Gastroesophageal sphincter (tissue), 4 donors: ENCODE results near the gene PBX3. TPM values are rescaled to one million over a fixed set of nuclear protein-coding genes. Genes with fewer than 3 reads are reported as not detected.

Experiments
- ATAC-seq: fragments of 150-250 bp; one replicate; pipeline ENCODE4 v1.9.1; 2016; ENCODE audit warnings: mild to moderate bottlenecking, moderate library complexity
- H3K27ac ChIP-seq, 4 donors: fragments of 200-600 bp; sonication (generic) in 3 of 4; 1 replicate in 3 of 4; 2 replicates in 1 of 4; pipeline ENCODE4 v1.5.1; 2016 to 2019
- H3K27me3 ChIP-seq: fragments of 200-600 bp; sonication (generic); one replicate; pipeline ENCODE4 v1.5.1; 2019
- H3K36me3 ChIP-seq, 2 donors: fragments of 200-600 bp; sonication (generic); one replicate each; pipeline ENCODE4 v1.5.1; 2019; ENCODE audit warnings: control low read depth in 1 of 2
- H3K4me1 ChIP-seq, 3 donors: fragments of 200-600 bp; sonication (generic); 1 replicate in 2 of 3; 2 replicates in 1 of 3; pipeline ENCODE4 v1.5.1; 2016 to 2019; ENCODE audit warnings: control low read depth in 2 of 3
- H3K4me3 ChIP-seq, 2 donors: fragments of 200-600 bp; sonication (generic); one replicate each; pipeline ENCODE4 v1.5.1; 2019; ENCODE audit warnings: mild to moderate bottlenecking in 1 of 2, moderate library complexity in 1 of 2
- H3K9me3 ChIP-seq, 3 donors: fragments of 200-600 bp; sonication (generic); one replicate each; pipeline ENCODE4 v1.5.1; 2017 to 2019; ENCODE audit warnings: control low read depth in 2 of 3
- EP300 ChIP-seq: sonication (generic); formaldehyde crosslinking; IDR thresholded peaks from one replicate; pipeline ENCODE4 v1.6.1; 2017; ENCODE audit warnings: antibody characterized with exemption, mild to moderate bottlenecking
- POLR2A ChIP-seq, 2 donors: fragments of 450-650 bp; IDR thresholded peaks; one replicate each; pipeline ENCODE4 v1.6.1; 2017; ENCODE audit warnings: antibody characterized with exemption in 2 of 2, mild to moderate bottlenecking in 2 of 2, moderate library complexity in 1 of 2
- POLR2AphosphoS5 ChIP-seq: sonication (generic); formaldehyde crosslinking; IDR thresholded peaks from one replicate; pipeline ENCODE4 v1.6.1; 2017; ENCODE audit warnings: antibody characterized with exemption
- WGBS, 2 donors: methylation state at CpG; one replicate each; pipeline ENCODE4 v1.1.5; 2018; ENCODE audit warnings: low coverage in 1 of 2; 5-methylcytosine and 5-hydroxymethylcytosine counted together
- total RNA-seq, 4 donors: library from RNA; depleted of rRNA; stranded (reverse); fragments of >200 nt; gene quantifications; one replicate each; pipeline ENCODE4 v1.1.0, GENCODE V29; 2016
- TF ChIP-seq, protein P1 (sequence below), 4 experiments: fragments of 200-600 bp in 2 of 4; fragments of 450-650 bp in 2 of 4; sonication (generic) in 1 of 4; IDR thresholded peaks; one replicate each; pipeline ENCODE4 v1.5.1; 2017 to 2019; ENCODE audit warnings: antibody characterized with exemption in 4 of 4, mild to moderate bottlenecking in 2 of 4, moderate library complexity in 2 of 4

The PBX3 gene
- total RNA-seq, 4 donors from 2014 or later: 59.9 to 81.4 (median 71.8) TPM

GRCh38 chr9:126000731-126001580 lies 253.8 kb downstream of the PBX3 start:
- TF ChIP-seq POLR2AphosphoS5: no peak
- no peak for TF ChIP-seq EP300
- TF ChIP-seq, protein P1, sequence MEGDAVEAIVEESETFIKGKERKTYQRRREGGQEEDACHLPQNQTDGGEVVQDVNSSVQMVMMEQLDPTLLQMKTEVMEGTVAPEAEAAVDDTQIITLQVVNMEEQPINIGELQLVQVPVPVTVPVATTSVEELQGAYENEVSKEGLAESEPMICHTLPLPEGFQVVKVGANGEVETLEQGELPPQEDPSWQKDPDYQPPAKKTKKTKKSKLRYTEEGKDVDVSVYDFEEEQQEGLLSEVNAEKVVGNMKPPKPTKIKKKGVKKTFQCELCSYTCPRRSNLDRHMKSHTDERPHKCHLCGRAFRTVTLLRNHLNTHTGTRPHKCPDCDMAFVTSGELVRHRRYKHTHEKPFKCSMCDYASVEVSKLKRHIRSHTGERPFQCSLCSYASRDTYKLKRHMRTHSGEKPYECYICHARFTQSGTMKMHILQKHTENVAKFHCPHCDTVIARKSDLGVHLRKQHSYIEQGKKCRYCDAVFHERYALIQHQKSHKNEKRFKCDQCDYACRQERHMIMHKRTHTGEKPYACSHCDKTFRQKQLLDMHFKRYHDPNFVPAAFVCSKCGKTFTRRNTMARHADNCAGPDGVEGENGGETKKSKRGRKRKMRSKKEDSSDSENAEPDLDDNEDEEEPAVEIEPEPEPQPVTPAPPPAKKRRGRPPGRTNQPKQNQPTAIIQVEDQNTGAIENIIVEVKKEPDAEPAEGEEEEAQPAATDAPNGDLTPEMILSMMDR (IDR thresholded peaks at IDR 0.05): no peak
- no peak for TF ChIP-seq POLR2A (IDR thresholded peaks at IDR 0.05)
- no peaks in the 10 kb centered on the region for H3K36me3 ChIP-seq
- 66 to 72% methylated on average over 10 to 11 of the region's 23 CpGs for WGBS, 2 donors
- peaks cover 5% of the 10 kb centered on the region for H3K27me3 ChIP-seq
- H3K4me3 ChIP-seq: no peak overlapping the region
- no peaks in the 10 kb centered on the region for H3K9me3 ChIP-seq
- no peak for ATAC-seq
- no peaks in the 10 kb centered on the region for H3K4me1 ChIP-seq
- H3K27ac ChIP-seq: no peak overlapping the region

DNA sequence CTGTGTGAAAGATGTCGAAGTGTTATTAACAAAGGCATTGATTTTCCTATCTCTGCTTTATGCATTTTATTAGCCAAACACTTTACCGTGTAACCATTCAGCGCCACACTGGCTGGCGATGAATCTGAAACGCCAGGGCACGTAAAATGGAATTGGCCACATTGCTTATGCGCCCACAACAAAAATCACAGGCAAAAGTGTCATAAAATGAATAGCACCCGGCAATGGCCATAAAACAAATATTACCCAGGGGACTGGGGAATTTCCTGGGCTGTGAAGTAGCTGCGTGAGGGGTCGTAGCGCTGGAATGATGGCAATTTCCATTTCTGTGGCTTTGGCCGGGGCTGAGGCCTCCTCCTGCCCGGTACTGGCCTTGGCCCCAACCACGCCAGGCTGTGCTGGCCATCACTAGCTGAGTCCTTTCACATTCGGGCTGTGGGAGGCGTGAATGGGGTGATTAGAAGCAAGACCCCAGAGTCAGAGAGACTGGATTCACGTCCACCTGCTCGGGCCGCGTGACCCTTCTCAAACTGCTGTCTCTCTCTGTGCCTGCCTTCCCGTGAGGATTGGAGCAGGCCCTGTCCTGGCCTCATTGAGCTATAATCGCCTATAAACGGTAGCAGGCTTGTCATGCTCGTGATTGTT lies 254.5 kb downstream of the PBX3 start:
- WGBS, 2 donors: 92 to 100% methylated on average over 1 to 14 of the region's 24 CpGs
- TF ChIP-seq POLR2AphosphoS5 (no peak), EP300 (no peak), POLR2A (IDR thresholded peaks at IDR 0.05) (no peak)
- TF ChIP-seq, protein P1 (IDR thresholded peaks at IDR 0.05): no peak
- Histone ChIP-seq H3K36me3 (no peaks in the 10 kb centered on the region), H3K27me3 (peaks cover 5% of the 10 kb centered on the region), H3K4me1 (no peaks in the 10 kb centered on the region), H3K4me3 (no peak overlapping the region), H3K27ac (no peak overlapping the region), H3K9me3 (peaks cover 0 to 4% (median 0%) of the 10 kb centered on the region in 3 donors)
- no peak for ATAC-seq

- Histone ChIP-seq H3K27ac (no peak overlapping the region), H3K36me3 (no peaks in the 10 kb centered on the region), H3K27me3 (no peaks in the 10 kb centered on the region), H3K4me1 (no peaks in the 10 kb centered on the region), H3K9me3 (peaks cover 0 to 14% (median 0%) of the 10 kb centered on the region in 3 donors), H3K4me3 (no peak overlapping the region)
- WGBS, 2 donors: 100% methylated on average over 1 to 4 of the region's 21 CpGs
- no peak for ATAC-seq
- TF ChIP-seq POLR2AphosphoS5 (no peak), EP300 (no peak), POLR2A (IDR thresholded peaks at IDR 0.05) (no peak)
- TF ChIP-seq, protein P1 (IDR thresholded peaks at IDR 0.05): no peak
These were observed 255.5 kb downstream of the PBX3 start for GRCh38 chr9:126002476-126003350.

DNA sequence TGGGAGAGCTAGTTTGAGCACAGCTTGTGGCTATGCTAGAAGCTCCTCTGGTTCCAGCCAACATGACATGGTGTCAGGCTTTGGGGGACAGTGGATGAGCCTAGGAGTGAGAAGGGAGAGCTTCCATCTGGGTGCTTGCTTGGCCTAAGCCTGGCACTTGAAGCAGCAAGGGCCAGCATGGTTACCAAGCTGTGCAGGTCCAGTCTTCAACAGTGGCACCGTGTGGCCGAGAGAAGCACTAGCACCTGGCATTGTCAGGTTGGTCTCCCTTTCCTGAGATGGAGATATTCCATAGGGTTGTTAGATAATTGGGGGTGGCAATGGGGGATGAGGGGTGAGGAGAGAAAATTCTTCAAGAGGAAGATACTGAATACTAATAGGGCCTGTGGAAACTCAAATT lies 261.9 kb downstream of the PBX3 start:
- Histone ChIP-seq H3K27me3 (no peaks in the 10 kb centered on the region), H3K27ac (no peak overlapping the region), H3K4me1 (no peaks in the 10 kb centered on the region), H3K4me3 (no peak overlapping the region), H3K36me3 (no peaks in the 10 kb centered on the region), H3K9me3 (peaks cover 0 to 38% (median 0%) of the 10 kb centered on the region in 3 donors)
- ATAC-seq: no peak
- whole genome bisulfite sequencing, 2 donors: 93 to 100% methylated on average over 2 of the region's 2 CpGs
- TF ChIP-seq EP300 (no peak), POLR2A (IDR thresholded peaks at IDR 0.05) (no peak), POLR2AphosphoS5 (no peak)
- TF ChIP-seq, protein P1 (IDR thresholded peaks at IDR 0.05): no peak
